Activated CD4-positive, CD25-positive, alpha-beta regulatory T cell (primary cell): ENCODE results near the gene APOBEC3B.
"Not testable (repeated sequence)": the region's sequence is repeated elsewhere in the genome, so short reads cannot be mapped to it uniquely, and the experiment has no call there.

Experiments
- DNase-seq, 4 experiments: peaks; one replicate each; lab custom pipeline; 2025; lab: John Stamatoyannopoulos, UW

Gene APOBEC3B

GRCh38 chr22:38981992-38982927 lies at the start of gene APOBEC3B:
APOBEC3B (plus strand) TSS chr22:38982347; CDS start chr22:38982454, 107 bp downstream.
- peak in 3 of 4 experiments; percentile 10 to 22 (median 19) for DNase-seq

- DNase-seq, result no peak
These were observed 47.1 kb upstream of the APOBEC3B start for GRCh38 chr22:38935023-38935422.

GRCh38 chr22:38935616-38936015 lies 46.5 kb upstream of the APOBEC3B start:
- DNase-seq, result no peak

DNA sequence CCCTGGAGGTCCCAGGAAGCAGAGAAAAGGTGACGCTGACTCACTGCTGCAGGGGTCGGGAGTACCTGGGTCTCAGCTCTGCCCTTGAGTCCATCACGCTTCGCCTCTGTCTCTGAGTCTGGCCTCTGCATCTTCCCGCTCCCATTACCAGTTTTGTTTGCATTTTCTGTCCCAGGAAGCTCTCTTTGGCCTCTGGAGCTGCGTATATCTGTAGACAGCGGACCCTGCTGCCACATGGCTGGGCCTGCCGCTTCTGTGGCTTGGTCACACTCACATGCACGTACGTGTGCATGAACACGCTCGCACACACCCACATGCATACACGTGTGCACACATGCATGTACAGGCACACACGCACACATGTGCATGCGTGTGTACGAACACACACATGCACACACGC lies 45.6 kb upstream of the APOBEC3B start:
- DNase-seq, result no peak

GRCh38 chr22:38937036-38937435 lies 45.1 kb upstream of the APOBEC3B start:
- DNase-seq, result no peak

DNA sequence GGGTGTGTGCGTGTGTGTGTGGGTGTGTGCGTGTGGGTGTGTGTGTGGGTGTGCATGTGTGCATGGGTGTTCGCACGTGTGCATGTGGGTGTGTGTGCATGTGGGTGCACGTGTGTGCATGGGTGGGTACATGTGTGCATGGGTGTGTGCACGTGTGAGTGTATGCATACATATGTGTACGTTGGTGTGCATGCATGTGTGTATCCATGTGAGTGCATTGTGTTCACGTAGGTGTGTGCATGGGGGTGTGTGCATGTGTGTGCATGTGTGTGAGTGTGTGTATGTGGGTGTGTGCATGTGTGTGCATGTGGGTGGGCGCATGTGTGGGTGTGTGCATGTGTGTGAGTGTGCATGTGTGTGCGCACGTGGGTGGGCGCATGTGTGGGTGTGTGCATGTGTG lies 44.6 kb upstream of the APOBEC3B start:
- no peak for DNase-seq

DNA sequence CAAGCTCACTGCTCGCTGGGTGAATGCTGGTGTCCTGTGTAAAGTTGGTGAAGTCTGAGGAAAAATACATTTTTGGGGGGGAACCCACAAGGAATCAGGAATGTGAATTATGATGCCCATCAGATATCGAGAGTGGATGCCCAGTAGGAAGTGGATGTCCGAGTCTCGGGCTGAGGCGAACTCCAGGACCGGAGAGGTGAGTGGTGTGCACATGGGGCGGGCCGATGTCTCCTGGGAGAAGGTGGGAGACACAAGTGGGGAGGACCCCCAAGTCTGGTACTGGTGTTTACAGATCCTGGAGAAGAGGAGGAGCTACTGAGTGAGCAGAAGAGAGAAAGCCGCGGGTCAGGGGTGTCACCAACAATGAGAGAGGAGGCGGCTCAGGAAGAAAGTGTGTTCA lies 43.9 kb upstream of the APOBEC3B start:
- no peak for DNase-seq

GRCh38 chr22:38938925-38939324 lies 43.2 kb upstream of the APOBEC3B start:
- no peak for DNase-seq

- DNase-seq, result no peak
These were observed 41.2 kb upstream of the APOBEC3B start for GRCh38 chr22:38940811-38941384.

GRCh38 chr22:38941488-38941987 lies 40.6 kb upstream of the APOBEC3B start:
- DNase-seq, result peak in 2 of 4 experiments; percentile 30 to 47

- no peak for DNase-seq
These were observed 39.4 kb upstream of the APOBEC3B start for GRCh38 chr22:38942702-38943101.

DNA sequence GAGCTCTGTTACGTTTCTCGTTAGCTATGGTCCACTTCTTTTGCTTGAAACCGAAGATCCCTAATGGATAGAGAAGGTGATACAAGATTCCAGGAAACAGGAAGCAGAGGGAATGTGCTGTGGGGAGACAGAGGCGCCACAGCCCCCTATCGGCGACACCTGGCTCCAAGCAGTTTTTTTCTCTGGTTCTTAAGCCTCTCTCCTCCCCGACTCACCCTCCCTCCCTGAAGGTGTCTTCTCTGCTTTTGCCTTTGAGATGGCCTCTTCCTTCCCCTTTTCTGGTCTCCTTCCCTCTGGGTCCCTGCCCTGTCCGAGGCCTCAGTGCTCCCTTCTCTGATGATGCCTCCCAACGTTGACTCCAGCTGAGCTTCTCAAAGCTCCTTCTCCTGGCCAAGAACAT lies 38.9 kb upstream of the APOBEC3B start:
- no peak for DNase-seq

- DNase-seq, result no peak
These were observed 38.3 kb upstream of the APOBEC3B start for GRCh38 chr22:38943882-38944281.

DNA sequence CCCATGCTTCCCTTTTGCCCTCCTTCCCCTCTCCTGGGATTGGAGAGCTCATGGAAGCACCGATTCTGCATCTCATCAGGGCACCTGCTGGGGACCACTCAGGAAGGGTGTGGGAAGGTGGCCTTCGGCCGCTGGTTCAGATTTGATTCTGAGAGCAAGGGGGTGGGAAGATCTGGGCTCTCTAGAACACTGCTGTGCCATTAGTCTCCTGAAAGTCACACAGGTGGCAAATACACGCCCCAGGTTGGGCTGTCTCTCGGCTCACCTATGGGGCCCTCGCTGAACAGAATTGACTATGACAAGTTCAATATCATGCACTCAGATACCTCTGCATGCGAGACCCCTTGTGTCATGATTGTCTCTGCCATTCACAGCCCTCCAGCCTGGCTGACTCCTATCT lies 37.5 kb upstream of the APOBEC3B start:
- no peak for DNase-seq

- not testable (repeated sequence) for DNase-seq
These were observed 36.3 kb upstream of the APOBEC3B start for GRCh38 chr22:38945706-38946338.

DNA sequence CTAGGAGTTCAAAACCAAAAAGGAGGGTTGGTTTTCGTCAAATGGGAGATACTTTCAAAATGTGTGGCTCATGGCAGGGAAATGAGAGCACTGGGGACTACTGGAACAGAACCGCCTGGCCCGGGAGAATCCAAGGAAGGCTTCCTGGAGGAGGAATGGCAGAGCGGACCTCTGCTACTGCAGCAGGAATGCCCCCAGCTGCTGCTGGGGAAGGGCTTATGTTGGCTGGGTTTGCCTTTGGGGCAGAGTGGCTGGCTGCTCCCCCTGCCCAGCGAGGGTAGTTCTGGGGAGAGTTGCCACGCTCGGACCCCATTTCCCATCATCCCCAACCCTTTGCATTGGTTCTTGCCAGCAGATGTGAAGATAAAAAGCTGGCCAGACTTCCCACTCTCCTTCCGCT lies 35.4 kb upstream of the APOBEC3B start:
- DNase-seq, result no peak

DNA sequence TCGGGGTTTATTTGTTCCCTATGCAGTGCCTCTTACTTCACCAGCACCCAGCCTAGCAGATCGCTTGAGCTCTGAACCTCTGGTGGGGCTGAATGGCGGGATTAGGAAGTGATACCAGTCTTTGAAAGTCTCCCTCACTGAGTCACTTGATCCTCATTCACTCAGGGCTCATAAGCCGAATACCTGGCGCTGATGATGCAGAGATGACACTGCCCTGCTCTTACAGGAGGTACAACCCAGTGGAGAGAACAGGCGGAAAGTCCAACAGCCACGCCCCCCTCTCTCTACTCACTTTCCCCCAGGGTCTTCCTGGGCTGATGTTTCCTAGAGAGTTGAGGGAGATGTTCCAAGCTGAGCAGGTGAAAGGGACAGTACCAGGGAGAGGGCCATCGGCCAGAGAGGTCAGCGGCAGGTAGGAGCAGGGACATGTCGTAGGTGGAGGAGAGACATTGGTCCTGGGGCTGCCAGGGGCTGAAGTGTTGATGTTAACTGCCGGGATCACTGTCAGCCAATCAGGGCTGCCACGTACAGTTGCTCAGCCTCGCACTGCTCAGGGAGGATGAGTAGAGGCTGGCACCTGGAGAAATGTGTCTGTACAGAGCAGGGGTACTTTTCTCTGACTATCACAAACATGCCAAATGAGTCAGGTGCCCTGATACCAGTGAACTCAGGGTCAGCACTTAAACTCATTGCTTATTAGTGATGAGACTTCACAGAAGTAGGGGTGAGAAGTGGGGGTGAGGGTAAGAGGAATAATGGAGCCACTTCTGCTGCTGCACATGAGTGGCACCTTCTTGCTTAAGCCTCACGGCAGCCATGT lies 34.6 kb upstream of the APOBEC3B start:
- no peak for DNase-seq

DNA sequence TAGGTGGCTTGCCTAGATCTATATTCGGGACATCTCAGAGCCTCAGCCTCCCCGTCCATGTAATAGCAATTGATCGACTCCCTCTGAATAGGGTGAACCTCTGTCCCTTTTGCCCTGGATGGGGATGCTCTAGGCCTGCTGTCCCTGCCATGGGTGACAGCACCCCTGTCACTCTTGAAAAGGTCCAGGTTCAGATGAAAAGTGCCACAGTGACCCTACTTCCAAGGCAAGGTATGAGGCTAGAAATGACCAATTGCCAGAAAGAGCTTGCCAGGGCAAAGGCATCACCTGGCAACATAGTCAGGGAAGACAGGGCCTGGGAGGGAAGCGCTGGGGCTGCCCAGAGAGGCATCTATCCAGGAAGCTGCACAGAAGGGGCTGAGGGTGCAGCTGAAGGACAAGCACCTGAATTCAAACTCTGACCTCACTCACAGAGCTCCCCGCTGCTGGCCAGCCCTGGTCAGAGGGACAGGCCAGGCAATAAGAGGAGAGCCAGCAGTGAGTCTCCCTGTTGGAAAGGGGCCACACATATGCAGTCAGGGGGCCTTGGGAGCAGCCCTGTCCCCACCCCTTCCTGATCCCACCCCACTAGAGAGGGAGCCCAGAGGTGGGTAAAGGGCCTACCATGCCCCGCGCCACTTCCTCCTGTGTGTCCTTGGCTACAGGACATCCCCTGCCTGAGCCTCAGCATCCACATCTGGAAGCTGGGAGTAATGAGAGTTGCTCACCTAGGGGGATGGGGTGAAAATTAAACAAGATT lies 33.8 kb upstream of the APOBEC3B start:
- no peak for DNase-seq

- DNase-seq, result no peak
These were observed 32.2 kb upstream of the APOBEC3B start for GRCh38 chr22:38949889-38950405.

DNA sequence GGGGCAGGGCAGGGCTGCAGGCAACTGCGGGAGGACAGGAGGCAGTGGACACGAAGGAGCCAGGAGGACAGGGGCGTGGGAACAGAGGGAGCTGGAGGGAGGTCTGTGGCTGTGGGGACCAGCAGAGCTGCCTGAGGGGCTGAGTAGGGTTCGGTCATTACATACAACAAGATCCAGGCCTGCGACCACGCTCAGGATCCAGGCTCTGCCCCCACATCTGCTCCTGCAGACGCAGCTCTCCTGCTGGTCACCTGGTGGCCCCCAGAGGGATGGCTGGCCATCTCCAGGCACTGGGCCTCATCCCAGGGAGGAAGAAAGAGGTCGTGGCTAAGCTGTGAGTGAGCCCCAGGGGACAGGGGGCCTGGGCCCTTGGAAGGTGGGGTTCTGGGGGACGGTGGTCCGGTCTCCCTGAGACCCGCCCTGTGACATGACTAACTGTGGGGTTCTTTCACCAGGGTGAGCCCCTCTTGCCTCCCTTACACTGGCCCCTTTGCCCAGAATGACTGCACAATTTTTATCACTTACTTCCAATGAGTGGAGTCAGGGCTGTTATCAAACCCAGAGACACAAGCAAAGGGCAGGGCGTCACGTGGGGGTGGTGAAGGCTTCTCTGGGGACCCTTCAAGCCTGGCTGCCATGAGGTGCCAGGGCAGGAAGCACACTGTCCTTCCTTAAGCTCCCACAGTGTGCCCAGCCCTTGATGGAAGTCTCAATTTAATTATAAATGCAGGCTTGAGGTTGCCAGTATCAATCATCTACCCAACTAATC lies 31.4 kb upstream of the APOBEC3B start:
- DNase-seq, result no peak
